GM18520 (cell line): ENCODE results near the gene MEIG1.
"Not testable (repeated sequence)": the region's sequence is repeated elsewhere in the genome, so short reads cannot be mapped to it uniquely, and the experiment has no call there.

Experiments used
- ATAC-seq: cut with Tn5 transposase; IDR thresholded peaks from one replicate; pipeline ENCODE4 v1.9.1; 2021; ENCODE audit not compliant: unreplicated experiment

The MEIG1 gene

DNA sequence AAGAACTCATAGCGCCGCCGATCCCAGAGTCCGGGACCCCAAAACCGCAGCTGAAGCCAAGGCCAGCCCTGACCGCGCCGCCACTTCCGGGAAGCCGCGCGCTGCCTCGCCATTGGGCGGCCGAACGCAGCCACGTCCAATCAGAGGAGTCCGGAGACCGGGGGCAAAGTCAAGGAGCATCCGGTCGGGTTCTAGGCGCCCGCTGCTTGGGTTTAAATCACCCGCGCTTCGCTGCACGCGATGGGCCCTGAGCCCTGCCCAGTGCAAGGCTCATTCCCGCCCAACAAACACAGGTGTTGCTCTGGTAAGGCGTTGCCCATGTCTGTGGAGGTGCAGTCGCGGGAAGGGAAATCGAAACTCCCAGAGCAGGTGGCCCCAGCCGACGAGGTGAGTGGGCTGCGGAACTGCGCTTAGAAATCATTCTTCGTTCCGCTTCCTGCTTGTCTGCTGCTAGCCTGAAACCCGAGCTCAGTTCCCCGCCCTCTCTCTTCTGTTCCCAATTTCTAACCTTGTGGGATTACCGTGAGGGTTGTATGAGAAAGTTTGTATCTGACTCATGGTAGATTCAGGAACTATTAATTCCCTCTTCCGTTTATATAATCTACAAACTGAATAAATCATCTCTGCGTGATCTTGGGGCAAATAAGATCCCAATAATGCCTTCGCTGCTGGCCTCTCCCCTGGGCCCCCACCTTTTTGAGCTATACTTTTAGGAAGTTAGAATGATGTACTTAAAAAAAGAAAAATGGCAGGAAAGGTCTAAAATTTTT is 5.0 kb upstream of the MEIG1 start, which contains the start of gene DCLRE1C:
Gene DCLRE1C (minus strand): TSS at position 96 of the 770 bp plus-strand sequence. CDS start 86 bp downstream, at position 10.
- peak; percentile 62 for ATAC-seq

DNA sequence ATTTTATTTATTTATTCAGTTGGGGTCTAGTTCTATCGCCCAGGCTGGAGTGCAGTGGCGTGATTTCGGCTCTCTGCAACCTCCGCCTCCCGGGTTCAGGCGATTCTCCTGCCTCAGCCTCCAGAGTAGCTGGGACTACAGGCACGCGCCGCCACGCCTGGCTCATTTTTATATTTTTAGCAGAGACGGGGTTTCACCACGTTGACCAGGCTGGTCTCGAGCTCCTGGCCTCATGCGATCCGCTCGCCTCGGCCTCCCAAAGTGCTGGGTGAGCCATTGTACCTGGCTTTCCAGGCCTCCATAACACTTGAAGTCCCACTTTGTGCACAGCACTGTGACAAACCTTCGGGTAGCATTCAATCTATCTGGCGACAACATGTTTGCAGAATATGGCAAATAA is 4.3 kb upstream of the MEIG1 start:
- ATAC-seq = no peak

- no peak for ATAC-seq
These were observed 342 bp upstream of the MEIG1 start for GRCh38 chr10:14958872-14959220.

DNA sequence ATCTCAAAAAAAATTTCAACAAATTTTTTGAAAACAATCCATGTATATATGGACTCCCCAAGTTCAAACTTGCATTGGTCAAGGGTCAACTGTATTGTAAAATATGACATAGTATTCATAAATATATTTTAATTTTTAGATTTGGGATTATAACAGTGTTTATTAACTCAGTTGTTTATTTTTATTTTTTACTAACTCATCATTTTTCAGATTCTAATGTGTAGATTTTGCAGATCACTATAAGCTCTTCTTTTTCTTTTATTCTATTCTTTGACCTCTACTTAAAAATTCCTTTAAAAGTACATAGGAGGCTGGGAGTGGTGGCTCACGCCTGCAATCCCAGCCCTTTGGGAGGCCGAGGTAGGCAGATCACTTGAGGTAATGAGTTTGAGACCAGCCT is 8.7 kb downstream of the MEIG1 start:
- ATAC-seq = no peak

DNA sequence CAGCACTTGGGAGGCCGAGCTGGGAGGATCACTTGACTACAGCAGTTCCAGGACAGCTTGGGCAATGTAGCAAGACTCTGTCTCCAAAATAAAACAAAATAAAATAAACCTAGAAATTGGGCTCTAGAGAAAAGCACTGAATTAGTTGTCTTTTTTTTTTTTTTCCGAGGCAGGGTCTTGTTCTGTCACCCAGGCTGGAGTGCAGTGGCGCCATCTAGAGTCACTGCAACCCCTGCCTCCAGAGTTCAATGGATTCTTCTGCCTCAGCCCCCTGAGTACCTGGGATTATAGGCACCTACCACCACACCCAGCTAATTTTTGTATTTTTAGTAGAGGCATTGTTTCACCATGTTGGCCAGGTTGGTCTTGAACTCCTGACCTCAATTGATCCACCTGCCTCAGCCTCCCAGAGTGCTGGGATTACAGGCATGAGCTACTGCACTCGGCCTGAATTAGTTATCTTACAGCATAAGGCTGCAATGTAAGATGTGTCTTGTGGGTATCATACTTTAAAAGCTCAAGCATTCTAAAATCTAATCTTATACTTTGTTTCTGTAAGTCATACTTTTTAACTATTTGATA is 12.8 kb downstream of the MEIG1 start:
- no peak for ATAC-seq

GRCh38 chr10:14974153-14974998 is 15.2 kb downstream of the MEIG1 start:
- not testable (repeated sequence) for ATAC-seq

DNA sequence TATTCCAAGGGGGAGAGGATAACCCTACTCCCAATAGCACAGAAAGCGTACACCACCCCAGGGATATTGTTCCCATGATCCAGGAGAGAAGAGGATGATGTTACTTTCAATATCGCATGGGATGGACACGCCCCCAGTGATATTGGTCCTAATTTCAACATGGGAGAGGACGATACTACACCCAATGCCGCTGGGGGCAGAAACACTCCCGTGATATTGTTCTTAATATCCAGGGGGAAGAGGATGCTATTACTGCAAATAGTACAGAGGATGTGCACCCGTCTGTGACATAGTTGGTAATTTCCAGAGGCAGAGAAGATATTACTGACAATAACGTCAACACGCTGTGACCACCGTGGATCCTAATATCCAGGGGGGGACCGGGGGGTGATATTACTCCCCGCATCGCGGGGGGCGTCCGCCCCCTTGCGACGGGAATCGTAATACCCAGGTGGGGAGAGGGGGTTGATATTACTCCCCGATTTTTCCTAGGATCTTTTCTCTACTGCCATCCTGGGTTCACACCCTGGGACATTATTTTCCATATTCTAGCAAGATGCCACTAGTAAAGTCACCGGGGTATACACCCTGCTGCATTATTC is 16.6 kb downstream of the MEIG1 start:
- ATAC-seq = no peak

DNA sequence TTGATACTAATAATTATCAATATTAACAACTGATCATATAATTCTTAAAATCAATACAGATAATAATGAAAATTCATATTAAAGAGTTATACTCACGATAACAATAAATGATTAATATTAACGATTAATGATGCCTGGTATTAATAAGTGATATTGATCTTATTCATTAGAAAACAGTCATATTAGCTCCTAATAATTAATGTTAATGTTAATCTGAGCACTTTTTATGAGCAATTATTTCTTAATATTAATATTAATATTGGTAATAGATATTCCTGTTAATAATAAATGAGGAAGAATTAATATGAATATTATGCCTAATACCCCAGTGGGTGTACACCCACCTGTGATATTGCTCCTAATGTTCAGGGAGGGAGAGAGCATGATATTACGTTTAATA is 23.6 kb downstream of the MEIG1 start:
- no peak for ATAC-seq

DNA sequence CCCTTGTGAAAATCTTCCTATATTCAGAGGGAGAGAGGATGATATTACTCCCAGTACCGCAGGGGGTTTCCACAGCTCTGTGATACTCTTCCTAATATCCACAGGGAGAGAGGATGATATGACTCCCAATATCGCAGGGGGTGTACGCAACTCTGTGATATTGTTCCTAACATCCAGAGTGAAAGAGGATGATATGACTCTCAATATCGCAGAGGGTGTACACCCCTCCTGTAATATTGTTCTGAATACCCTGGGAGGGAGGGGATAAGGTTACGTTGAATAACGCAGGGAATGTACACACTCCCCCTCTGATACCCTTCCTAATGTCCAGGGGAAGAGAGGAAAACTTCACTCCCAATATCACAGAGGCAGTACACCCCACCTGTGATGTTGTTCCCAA is 30.4 kb downstream of the MEIG1 start:
- not testable (repeated sequence) for ATAC-seq

GRCh38 chr10:14991035-14991749 is 32.0 kb downstream of the MEIG1 start:
- ATAC-seq = not testable (repeated sequence)

- not testable (repeated sequence) for ATAC-seq
These were observed 33.1 kb downstream of the MEIG1 start for GRCh38 chr10:14992336-14992735.

DNA sequence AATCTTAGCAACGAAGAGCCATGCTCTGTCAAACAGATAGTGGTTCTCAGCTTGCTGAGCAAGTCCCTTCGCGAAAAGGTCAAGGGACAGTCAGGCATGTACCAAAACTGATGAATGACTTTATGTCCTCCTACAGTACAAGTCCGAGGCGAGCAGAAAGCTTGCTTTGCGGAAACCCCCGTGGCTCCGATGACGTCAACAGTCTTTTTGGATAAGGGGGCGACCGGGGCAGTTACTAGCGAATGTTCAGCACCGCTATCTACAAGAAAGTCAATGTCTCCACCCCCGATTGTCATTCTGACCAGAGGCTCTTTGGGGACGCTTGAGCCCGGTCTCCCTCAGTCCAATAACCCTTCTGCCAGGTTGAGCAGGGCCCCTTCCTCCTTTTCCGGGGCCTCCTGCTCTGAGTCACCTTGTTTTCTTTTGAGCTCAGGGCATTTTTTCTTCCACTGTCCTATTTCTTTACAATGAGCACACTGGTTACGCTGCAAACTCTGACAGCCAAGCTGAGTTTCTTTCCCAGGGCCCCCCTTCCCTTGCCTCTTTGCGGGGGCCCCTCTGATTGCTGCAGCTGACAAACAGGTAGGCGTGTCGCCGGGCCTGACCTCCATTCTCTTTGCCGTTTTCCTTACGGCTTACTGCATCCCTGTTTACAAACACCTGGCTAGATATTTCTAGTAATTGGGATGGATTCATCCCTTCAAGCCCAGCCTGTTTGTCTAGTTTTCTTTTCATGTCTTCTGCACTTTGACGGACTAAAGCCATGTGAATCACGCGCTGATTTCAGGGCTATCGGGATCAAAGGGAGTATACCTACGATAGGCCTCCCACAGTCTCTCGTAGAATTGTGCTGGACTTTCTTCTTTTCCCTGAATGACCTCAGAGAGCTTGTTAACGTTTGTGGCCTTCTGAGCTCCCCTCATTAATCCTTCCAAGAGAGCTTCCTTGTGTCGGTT is 34.6 kb downstream of the MEIG1 start:
- not testable (repeated sequence) for ATAC-seq

DNA sequence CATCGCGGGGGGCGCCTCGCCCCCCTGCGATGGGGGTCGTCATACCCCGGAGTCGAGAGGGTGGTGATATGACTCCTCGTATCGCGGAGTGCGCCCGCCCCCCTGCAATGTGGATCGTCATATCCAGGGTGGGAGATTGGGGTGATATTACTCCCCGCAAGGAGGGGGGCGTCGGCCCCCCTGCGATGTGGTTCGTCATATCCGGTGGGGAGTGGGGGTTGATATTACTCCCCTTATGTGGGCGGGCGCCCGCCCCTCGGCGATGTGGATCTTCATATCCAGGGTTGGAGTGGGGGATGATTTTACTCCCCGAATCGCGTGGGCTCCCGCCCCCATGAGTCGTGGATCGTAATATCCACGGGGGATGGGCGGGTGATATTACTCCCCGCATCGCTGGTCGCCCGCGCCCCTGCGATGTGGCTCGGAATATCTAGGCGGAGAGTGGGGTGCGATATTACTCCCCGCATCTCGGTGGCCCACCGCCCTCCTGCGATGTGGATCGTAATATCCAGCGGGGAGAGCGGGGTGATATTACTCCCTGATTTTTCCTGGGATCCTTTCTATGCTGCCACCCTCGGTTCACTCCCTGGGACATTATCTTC is 36.9 kb downstream of the MEIG1 start:
- no peak for ATAC-seq

DNA sequence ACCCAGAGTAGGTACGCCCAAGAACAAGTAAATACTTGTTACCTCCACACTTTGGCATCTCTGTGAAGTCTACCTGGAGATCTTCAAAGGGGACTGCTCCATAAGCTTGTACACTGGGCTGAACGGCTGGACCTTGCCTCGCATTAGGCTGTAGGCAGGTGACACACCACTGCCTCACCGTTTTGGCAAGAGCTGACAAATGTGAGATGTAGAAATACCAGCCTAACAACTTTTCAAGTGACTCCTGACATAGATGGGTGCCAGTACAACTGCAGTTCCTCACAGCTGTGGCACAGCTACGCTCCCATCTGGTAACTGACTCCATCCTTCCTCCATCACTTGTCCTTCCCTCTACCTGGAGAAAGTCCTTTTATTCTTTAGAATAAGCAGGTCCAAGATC is 54.3 kb downstream of the MEIG1 start:
- ATAC-seq = not testable (repeated sequence)

DNA sequence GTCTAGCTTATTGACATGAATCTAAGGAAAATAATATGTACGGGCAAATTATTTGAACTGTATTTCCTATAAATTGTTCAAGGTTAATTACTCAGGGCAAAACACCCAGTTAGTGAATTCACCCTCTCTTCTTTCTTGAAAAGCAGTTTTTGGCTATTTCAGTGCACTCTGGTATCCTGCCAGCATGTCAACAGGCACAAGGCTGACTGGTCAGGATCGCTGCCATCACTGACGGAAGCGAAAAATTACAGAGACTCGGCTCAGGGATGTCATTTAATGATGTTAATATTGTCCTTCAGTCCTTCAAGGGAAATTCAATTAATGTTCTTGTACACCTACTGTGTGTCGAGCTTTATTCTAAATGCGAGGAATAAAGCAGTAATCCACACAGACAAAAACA is 56.3 kb downstream of the MEIG1 start:
- no peak for ATAC-seq

DNA sequence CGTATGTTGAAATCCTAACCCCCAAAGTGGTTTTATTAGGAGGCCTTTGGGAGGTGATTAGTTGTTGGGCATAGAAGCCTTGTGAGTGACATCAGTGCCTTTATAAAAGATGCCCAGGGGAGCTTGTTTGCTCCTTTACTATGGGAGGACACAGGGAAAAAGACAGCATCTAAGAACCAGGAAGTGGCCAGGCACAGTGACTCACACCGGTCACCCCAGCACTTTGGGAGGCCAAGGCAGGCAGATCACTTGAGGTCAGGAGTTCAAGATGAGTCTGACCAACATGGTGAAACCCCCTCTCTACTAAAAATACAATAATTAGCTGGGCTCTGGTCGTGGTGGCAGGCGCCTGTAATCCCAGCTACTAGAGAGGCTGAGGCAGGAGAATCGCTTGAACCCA is 61.8 kb downstream of the MEIG1 start:
- not testable (repeated sequence) for ATAC-seq
